ENCODE measurements around the gene RHOT1. TPM values are rescaled to one million over a fixed set of nuclear protein-coding genes. Genes with fewer than 3 reads are reported as not detected.
"Not testable (repeated sequence)": the region's sequence is repeated elsewhere in the genome, so short reads cannot be mapped to it uniquely, and the experiment has no call there.

The RHOT1 gene
- polyA plus RNA-seq, 4 donors, result 47.6 to 61.2 (median 57.3) TPM

GRCh38 chr17:32123782-32124181, 18.5 kb upstream of the RHOT1 start:
- no peak for DNase-seq (ENCODE audit: low read depth in 4 of 4, low spot score in 3 of 4)

GRCh38 chr17:32124985-32125847, 17.1 kb upstream of the RHOT1 start:
- DNase-seq (ENCODE audit: low read depth in 4 of 4, low spot score in 3 of 4), result no peak

- no peak for DNase-seq (ENCODE audit: low read depth in 4 of 4, low spot score in 3 of 4)
Observed at GRCh38 chr17:32125848-32126153, 16.5 kb upstream of the RHOT1 start.

- DNase-seq (ENCODE audit: low read depth in 4 of 4, low spot score in 3 of 4), result no peak
Observed at GRCh38 chr17:32126325-32126724, 16.0 kb upstream of the RHOT1 start.

DNA sequence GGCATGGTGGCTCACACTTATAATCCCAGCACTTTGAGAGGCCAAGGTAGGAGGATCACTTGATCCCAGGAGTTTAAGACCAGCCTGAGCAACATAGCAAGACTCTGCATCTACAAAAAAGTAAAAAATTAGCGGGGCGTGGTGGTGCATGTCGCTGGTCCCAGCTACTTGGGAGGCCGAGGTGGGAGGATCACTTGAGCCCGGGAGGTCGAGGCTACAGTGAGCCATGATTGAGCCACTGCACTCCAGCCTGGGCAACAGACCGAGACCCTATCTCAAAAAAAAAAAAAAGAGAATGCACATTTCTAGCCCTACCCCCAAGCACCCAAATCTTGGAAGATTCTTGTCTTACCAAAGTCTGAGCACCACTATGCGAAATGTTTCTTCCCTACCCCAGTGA, 15.6 kb upstream of the RHOT1 start:
- DNase-seq (ENCODE audit: low read depth in 4 of 4, low spot score in 3 of 4), result no peak

DNA sequence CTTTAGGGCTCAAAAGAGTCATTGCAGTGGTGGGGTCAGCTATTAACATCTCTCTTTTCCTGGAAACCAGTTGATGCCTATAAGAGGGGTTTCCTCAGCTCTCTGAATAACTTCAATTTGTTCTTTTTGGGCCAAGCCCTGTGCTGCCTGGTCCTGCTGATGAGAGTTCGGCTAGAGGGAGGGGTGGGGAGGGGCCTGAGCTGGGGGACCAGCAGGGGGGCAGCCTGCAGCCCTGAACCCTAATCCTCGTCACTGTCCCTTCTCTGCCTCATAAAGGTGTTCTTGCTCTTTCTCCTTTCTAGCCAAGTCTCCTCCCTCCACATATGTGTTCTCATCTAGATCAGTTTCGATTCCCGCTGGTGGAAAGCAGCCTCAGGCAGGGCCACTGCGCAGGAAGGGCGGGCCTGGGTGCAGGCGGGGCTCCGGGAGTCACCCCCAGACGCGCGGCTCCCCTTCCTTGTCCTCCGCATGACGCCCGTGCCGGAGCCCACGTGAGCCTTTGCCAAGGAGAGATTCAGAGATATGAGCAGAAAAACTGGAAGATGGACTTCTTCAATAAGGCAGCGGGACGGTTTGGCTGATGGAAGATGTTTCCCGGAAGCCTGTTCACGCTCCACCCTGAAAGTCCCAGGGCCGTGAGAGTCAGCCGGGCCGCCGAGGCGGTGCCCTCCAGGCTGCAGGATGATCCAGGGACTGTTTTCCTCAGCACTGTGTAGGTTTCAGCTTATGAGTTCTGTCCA, 15.0 kb upstream of the RHOT1 start:
- DNase-seq (ENCODE audit: low read depth in 4 of 4, low spot score in 3 of 4), result peak in 1 of 4 donors; percentile 35

DNA sequence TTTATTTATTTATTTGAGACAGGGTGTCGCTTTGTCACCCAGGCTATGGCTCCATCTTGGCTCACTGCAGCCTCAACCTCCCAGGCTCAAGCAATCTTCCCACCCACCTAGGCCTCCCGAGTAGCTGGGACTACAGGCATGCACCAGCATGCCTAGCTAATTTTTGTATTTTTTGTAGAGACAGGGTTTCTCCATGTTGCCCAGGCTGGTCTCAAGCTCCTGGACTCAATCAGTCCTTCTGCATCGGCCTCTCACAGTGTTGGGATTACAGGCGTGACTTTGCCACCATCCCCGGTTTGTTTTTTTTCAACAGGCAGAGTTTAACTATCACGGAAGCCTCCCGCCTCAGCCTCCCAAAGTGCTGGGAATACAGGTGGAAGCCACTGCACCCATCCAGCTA, 13.8 kb upstream of the RHOT1 start:
- DNase-seq (ENCODE audit: low read depth in 4 of 4, low spot score in 3 of 4), result not testable (repeated sequence)

GRCh38 chr17:32135497-32136117, 6.7 kb upstream of the RHOT1 start:
- not testable (repeated sequence) for DNase-seq (ENCODE audit: low read depth in 4 of 4, low spot score in 3 of 4)

GRCh38 chr17:32136856-32137255, 5.4 kb upstream of the RHOT1 start:
- no peak for DNase-seq (ENCODE audit: low read depth in 4 of 4, low spot score in 3 of 4)

DNA sequence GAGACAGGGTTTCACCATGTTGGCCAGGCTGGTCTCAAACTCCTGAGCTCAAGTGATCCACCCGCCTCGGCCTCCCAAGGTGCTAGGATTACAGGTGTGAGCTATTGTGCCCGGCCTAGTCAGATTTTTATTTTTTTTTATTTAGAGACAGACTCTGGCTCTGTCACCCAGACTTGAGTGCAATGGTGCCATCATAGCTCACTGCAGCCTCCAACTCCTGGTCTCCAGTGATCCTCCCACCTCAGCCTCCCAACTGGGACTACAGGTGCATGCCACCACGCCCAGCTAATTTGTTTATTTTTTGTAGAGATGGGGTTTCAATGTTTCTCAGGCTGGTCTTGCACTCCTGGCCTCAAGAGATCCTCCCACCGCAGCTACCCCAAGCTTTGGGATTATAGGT, 2.8 kb upstream of the RHOT1 start:
- not testable (repeated sequence) for DNase-seq (ENCODE audit: low read depth in 4 of 4, low spot score in 3 of 4)

- no peak for DNase-seq (ENCODE audit: low read depth in 4 of 4, low spot score in 3 of 4)
Observed at GRCh38 chr17:32141258-32141657, 1.0 kb upstream of the RHOT1 start.

DNA sequence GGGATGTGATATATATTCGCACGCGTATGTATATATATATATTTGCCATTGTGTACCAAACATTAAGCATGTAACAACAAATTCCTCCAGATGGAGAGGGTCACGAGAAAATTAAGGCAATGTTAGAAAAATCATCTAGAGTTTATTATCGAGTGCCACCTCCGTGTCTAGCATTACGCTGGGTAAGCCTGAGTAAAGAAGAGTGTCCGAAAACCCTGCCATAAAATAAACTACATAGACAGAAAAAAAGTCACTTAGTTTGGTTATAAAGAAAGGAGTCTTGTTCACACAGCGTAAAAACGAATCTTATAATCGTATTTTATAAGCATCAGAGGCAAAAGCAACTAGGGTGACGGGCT, 644 bp upstream of the RHOT1 start:
- no peak for DNase-seq (ENCODE audit: low read depth in 4 of 4, low spot score in 3 of 4)

GRCh38 chr17:32142857-32143526, 690 bp downstream of the RHOT1 start:
- peak in 1 of 4 donors; percentile 20 for DNase-seq (ENCODE audit: low read depth in 4 of 4, low spot score in 3 of 4)

- no peak for DNase-seq (ENCODE audit: low read depth in 4 of 4, low spot score in 3 of 4)
Observed at GRCh38 chr17:32143527-32143870, 1.2 kb downstream of the RHOT1 start.

GRCh38 chr17:32144442-32144841, 2.1 kb downstream of the RHOT1 start:
- not testable (repeated sequence) for DNase-seq (ENCODE audit: low read depth in 4 of 4, low spot score in 3 of 4)

- no peak for DNase-seq (ENCODE audit: low read depth in 4 of 4, low spot score in 3 of 4)
Observed at GRCh38 chr17:32148351-32148750, 6.0 kb downstream of the RHOT1 start.

DNA sequence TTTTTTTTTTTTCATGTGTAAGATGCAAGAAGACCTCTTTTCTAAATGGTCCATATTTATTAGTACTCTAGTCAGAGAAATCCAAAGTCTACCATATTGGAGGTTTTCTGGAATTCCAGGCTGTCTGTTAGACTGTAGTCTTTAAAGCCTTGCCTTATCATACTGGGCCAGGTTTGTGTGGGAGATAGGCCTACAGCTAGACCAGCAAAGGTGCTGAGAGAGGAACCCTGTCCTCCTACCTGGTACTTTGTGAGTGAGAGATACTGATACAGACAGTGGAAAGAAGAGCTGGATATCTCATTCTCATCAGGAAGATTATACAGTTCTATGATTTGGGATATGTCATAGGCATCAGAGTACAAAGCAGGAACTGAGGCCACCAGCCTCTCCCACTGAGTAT, 8.1 kb downstream of the RHOT1 start:
- no peak for DNase-seq (ENCODE audit: low read depth in 4 of 4, low spot score in 3 of 4)

DNA sequence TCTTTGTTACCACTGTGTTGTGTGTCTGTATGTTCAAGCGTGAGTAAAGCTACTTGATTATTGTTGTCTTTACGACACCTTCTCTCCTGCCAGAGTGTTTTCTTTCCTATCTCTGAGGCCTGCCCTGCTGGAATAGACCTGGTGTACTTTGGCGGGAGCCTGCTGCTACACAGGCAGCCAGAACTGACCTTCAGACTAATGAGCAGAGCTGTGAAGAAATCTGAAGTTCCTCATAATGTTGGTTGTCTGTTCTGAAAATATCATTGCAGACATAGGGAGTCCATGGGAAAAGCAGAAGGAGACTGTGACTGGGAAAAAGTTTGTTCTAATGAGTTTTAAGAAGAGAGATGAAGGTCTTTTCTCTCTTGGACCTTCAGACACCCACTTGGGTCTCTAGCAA, 9.8 kb downstream of the RHOT1 start:
- no peak for DNase-seq (ENCODE audit: low read depth in 4 of 4, low spot score in 3 of 4)

GRCh38 chr17:32155896-32156295, 13.6 kb downstream of the RHOT1 start:
- DNase-seq (ENCODE audit: low read depth in 4 of 4, low spot score in 3 of 4), result no peak

DNA sequence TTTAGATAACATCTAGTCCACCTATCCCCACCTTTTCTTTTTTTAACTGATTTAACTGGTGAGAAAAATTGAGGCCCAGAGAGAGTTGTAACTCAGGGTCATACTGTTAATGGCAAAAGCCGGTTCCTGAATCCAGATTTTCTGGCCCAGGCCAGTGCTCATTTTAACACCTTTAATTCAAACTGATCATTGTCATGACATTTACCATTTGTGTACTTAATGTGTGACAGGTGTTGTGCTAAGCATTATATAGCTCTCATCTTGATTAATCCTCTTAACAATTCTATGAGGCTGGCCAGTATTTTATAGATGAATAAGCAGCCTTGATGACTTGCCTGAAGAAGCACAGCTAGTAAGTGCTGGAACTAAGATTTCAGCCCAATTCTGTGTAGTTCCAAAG, 14.4 kb downstream of the RHOT1 start:
- no peak for DNase-seq (ENCODE audit: low read depth in 4 of 4, low spot score in 3 of 4)

DNA sequence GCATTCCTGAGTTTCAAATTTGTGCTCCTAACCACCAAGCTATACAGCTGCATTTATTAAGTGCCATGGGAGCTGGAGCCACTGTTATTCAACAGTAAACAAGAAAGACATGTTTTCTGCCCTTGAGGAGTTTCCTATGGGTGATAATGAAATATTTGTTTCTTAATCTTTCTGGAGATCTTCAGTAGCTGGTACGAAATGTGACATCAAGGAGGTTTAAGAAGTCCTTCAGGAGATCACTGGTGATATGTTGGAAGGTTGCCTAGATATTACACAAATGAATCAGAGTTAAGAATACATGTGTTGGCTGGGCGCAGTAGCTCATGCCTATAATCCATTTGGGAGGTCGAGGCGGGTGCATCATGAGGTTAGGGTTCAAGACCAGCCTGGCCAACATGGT, 14.9 kb downstream of the RHOT1 start:
- no peak for DNase-seq (ENCODE audit: low read depth in 4 of 4, low spot score in 3 of 4)
